ENCODE measurements around the gene PDIA4. TPM values are rescaled to one million over a fixed set of nuclear protein-coding genes. Genes with fewer than 3 reads are reported as not detected.

PDIA4 gene
- total and polyA plus RNA-seq, 9 donors = 49.6 to 130 (median 72.4) TPM

GRCh38 chr7:149027611-149028345 lies 527 bp downstream of the PDIA4 start:
- Histone ChIP-seq H3K4me3 (peak overlapping the region; percentile 81), H3K36me3 (no peaks in the 10 kb centered on the region), H3K27me3 (no peaks in the 10 kb centered on the region), H3K27ac (peak overlapping the region; percentile 65 to 94), H3K4me1 (ENCODE audit: insufficient read depth) (peaks cover 6% of the 10 kb centered on the region), H3K9me3 (no peaks in the 10 kb centered on the region)
- no peak for DNase-seq
- TF ChIP-seq POLR2A (IDR thresholded peaks at IDR 0.05) = no peak
- TF ChIP-seq CTCF (IDR thresholded peaks at IDR 0.05) = no peak
- no peak for TF ChIP-seq EP300 (IDR thresholded peaks at IDR 0.05)
- WGBS, 3 donors = 1% methylated on average over 29 to 43 of the region's 43 CpGs
- intact Hi-C loops (cut with DNase I) = loop anchor here in 1 of 4 donors (2.0 kb wide), 1 partner anchor 21 kb away; no protein-coding TSS in a partner anchor

GRCh38 chr7:149027055-149027454 lies 1.2 kb downstream of the PDIA4 start:
- intact Hi-C loops (cut with DNase I) = loop anchor here in 1 of 4 donors (2.0 kb wide), 1 partner anchor 20 kb away; no protein-coding TSS in a partner anchor
- Histone ChIP-seq H3K27ac (no peak overlapping the region), H3K9me3 (no peaks in the 10 kb centered on the region), H3K4me3 (peak overlapping the region; percentile 81), H3K27me3 (no peaks in the 10 kb centered on the region), H3K36me3 (no peaks in the 10 kb centered on the region), H3K4me1 (ENCODE audit: insufficient read depth) (peaks cover 6% of the 10 kb centered on the region)
- 22 to 30% (median 24%) methylated on average over 10 of the region's 10 CpGs for WGBS, 3 donors
- TF ChIP-seq CTCF (IDR thresholded peaks at IDR 0.05) = no peak
- no peak for TF ChIP-seq POLR2A (IDR thresholded peaks at IDR 0.05)
- no peak for TF ChIP-seq EP300 (IDR thresholded peaks at IDR 0.05)
- DNase-seq = no peak

- DNase-seq = no peak
- H3K27me3 ChIP-seq = no peaks in the 10 kb centered on the region
- H3K4me3 ChIP-seq = no peak overlapping the region
- no peaks in the 10 kb centered on the region for H3K9me3 ChIP-seq
- no peak for TF ChIP-seq EP300 (IDR thresholded peaks at IDR 0.05)
- TF ChIP-seq CTCF (IDR thresholded peaks at IDR 0.05) = no peak
- no peak for TF ChIP-seq POLR2A (IDR thresholded peaks at IDR 0.05)
- intact Hi-C loops (cut with DNase I) = no loop called here
- H3K27ac ChIP-seq = no peak overlapping the region
- H3K4me1 ChIP-seq (ENCODE audit: insufficient read depth) = peaks cover 6% of the 10 kb centered on the region
- no peaks in the 10 kb centered on the region for H3K36me3 ChIP-seq
- WGBS, 3 donors = 73 to 92% (median 84%) methylated on average over 7 of the region's 7 CpGs
Measured at GRCh38 chr7:149023662-149024061, 4.6 kb downstream of the PDIA4 start.

- Histone ChIP-seq H3K4me3 (no peak overlapping the region), H3K27ac (no peak overlapping the region), H3K27me3 (no peaks in the 10 kb centered on the region), H3K4me1 (ENCODE audit: insufficient read depth) (peaks cover 6% of the 10 kb centered on the region), H3K36me3 (no peaks in the 10 kb centered on the region), H3K9me3 (no peaks in the 10 kb centered on the region)
- no peak for TF ChIP-seq EP300 (IDR thresholded peaks at IDR 0.05)
- TF ChIP-seq POLR2A (IDR thresholded peaks at IDR 0.05) = no peak
- TF ChIP-seq CTCF (IDR thresholded peaks at IDR 0.05) = no peak
- intact Hi-C loops (cut with DNase I) = no loop called here
- DNase-seq = no peak
- WGBS, 3 donors = 68 to 77% (median 69%) methylated on average over 6 of the region's 6 CpGs
Measured at GRCh38 chr7:149022756-149023360, 5.4 kb downstream of the PDIA4 start.
